ENCODE results near the gene HIF1AN.

DNA sequence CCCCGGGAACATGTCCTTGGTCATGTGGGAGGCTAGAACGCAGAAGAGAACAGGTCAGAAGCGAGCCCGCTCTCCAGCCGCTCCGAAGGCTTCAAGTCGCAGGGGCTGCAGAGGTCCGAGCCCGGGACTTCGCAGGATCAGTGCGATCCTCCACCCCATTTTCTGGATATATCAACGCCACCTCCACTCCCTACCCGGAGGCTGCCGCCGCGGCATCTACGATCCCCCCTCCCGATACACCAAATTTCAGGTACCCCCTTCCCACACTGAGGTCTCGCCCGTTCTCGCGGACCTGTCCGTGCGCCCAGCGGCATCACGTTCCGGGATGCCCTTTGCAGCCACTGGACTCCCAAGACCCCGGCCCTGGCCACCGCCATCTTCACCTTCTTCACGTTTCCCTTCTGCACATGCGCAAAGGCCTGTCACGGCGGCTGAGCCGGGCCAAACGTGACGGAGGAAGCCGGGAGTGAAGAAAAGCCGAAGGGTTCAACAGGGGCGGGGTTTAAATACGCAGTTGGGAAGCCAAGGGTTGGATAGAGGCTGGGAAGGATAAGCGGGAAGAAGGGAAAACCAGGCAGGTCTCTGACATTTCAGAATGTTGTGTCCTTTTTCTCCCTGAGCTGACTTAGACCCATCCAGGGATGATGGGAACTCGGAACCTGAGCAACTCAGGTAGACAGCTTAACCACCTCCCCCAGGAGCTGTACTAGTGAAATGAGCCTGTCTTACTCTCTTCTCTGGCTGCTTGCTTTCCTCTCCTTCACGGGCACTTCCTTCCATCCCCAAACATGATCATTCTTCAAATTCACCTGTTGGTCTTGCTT, 6.1 kb upstream of the HIF1AN start, which contains the start of gene NDUFB8:
- TF ChIP-seq, protein P1, sequence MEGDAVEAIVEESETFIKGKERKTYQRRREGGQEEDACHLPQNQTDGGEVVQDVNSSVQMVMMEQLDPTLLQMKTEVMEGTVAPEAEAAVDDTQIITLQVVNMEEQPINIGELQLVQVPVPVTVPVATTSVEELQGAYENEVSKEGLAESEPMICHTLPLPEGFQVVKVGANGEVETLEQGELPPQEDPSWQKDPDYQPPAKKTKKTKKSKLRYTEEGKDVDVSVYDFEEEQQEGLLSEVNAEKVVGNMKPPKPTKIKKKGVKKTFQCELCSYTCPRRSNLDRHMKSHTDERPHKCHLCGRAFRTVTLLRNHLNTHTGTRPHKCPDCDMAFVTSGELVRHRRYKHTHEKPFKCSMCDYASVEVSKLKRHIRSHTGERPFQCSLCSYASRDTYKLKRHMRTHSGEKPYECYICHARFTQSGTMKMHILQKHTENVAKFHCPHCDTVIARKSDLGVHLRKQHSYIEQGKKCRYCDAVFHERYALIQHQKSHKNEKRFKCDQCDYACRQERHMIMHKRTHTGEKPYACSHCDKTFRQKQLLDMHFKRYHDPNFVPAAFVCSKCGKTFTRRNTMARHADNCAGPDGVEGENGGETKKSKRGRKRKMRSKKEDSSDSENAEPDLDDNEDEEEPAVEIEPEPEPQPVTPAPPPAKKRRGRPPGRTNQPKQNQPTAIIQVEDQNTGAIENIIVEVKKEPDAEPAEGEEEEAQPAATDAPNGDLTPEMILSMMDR (IDR thresholded peaks at IDR 0.05): no peak
- TF ChIP-seq POLR2A (IDR thresholded peaks at IDR 0.05) (peak; percentile 65), POLR2AphosphoS5 (IDR thresholded peaks at IDR 0.05) (peak; percentile 73 to 83 (median 82))

Data from transverse colon (tissue), 4 donors.